Bronchial epithelial cell (primary cell): ENCODE results near the gene RHEX. TPM values are rescaled to one million over a fixed set of nuclear protein-coding genes. Genes with fewer than 3 reads are reported as not detected.

Source experiments
- DNase-seq: peaks from one replicate; pipeline ENCODE4 v3.0.0-alpha.2; 2010; ENCODE audit warnings: low read depth
- FAIRE-seq: peaks from 2 replicates; lab custom pipeline; 2011; peaks lifted over from hg19 to GRCh38; lab: Jason Lieb, UNC
- H3K27me3 ChIP-seq: 2 replicates; pipeline ENCODE4 v1.5.1; 2011; ENCODE audit warnings: low read length; ENCODE audit not compliant: control insufficient read depth, insufficient read depth
- H3K36me3 ChIP-seq: 2 replicates; pipeline ENCODE4 v1.5.1; 2011; ENCODE audit warnings: low read length; ENCODE audit not compliant: control insufficient read depth, insufficient read depth
- H3K4me3 ChIP-seq: 2 replicates; pipeline ENCODE4 v1.5.1; 2011; ENCODE audit warnings: mild to moderate bottlenecking, low read depth, low read length, control low read depth
- CTCF ChIP-seq: IDR thresholded peaks from 2 replicates; pipeline ENCODE4 v1.5.1; 2011; ENCODE audit warnings: mild to moderate bottlenecking, moderate library complexity, low read length, control low read depth, inconsistent platforms; ENCODE audit not compliant: insufficient read depth, severe bottlenecking
- total RNA-seq: library from RNA; depleted of rRNA; stranded (reverse); fragments of >200 nt; gene quantifications from 2 replicates; pipeline ENCODE4 v1.2.1, GENCODE V29; 2014

RHEX gene
- total RNA-seq, 1 donor from 2014 or later = not detected

DNA sequence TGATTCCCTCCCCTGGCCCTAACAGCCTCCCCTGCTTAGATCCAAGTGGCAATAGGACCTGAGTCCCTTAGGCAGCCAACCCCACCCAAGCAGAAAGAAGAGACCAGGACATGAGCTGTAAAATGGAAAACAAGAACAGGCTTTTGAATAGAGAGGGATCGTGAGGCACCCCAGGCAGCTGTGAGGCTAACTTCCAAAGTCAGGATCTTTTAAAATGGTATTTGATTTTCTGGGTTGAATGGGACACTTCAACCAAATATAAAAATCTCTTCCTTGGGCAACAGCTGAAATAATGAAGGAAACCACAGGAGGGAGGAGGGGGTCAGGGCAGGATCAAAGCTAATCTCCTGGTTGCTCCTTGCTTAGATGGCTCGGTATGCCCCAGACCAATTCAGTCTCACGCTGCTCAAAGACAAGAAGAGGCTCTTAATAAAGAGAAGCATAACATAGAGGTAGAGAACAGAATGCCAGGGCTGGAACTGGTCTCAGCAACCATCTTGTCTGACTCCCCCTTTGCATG is 92.9 kb downstream of the RHEX start:
- Histone ChIP-seq H3K36me3 (no peaks in the 10 kb centered on the region), H3K4me3 (no peak overlapping the region), H3K27me3 (peaks cover 11% of the 10 kb centered on the region)
- TF ChIP-seq CTCF = no peak
- no peak for DNase-seq
- no peak for FAIRE-seq

Other genes starting within 250 kb of the RHEX start
- 6.6 and 8.6 TPM in 2 replicates for gene SLC41A1, start 240.0 kb upstream of the RHEX start, total RNA-seq
- not detected in 2 replicates for gene PM20D1, start 203.0 kb upstream of the RHEX start, total RNA-seq
- 0.26 TPM in 1 of 2 replicates, not detected in the other for gene SLC26A9, start 109.7 kb upstream of the RHEX start, total RNA-seq
- 2.9 and 4.9 TPM in 2 replicates for gene RAB7B, start 49.8 kb upstream of the RHEX start, total RNA-seq
- gene CTSE, start 29.3 kb upstream of the RHEX start, total RNA-seq = not detected in 2 replicates
- gene AVPR1B, start 64.2 kb downstream of the RHEX start, total RNA-seq = not detected in 2 replicates
- gene FAM72A, start 149.7 kb downstream of the RHEX start, total RNA-seq = 0.64 TPM in 1 of 2 replicates, not detected in the other
- 9.2 and 28.5 TPM in 2 replicates for gene SRGAP2, start 150.4 kb downstream of the RHEX start, total RNA-seq